Measurements from ENCODE around the gene TSGA10IP. TPM values are rescaled to one million over a fixed set of nuclear protein-coding genes. Genes with fewer than 3 reads are reported as not detected.
A peak's percentile ranks its signal among the peaks of the same experiment; 100 is the strongest.

TSGA10IP gene
- total and polyA plus RNA-seq, 10 of the 15 experiments (the other 5 are each of a cell fraction or from before 2014, with no cell fraction given): not detected

DNA sequence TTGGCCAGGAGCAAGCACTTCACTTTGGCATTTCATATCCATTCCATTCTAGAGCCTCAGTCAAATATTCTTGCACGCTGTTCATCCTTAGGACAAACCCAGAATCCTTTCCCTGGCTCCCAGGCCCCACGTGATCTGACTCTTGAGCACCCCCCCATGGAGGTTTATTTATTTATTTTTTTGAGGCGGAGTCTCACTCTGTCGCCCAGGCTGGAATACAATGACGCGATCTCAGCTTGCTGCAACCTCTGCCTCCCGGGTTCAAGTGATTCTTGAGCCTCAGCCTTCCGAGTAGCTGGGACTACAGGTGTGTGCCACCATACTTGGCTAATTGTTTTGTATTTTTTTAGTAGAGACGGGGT lies 12.7 kb upstream of the TSGA10IP start:
- H4K20me1 ChIP-seq (ENCODE audit: control insufficient read depth, insufficient read depth): no peaks in the 10 kb centered on the region
- no peak overlapping the region for H3K27ac ChIP-seq (ENCODE audit: control insufficient read depth, insufficient read depth)
- ChIA-PET CTCF (interaction anchor here (0.6 to 3.1 kb wide), 7 partner anchors 10 to 318 kb away, joined by 3 to 16 read pairs (median 8); partner anchors contain the start of genes CCDC85B and FIBP), SMC1A (ENCODE audit: uncharacterized antibody, unreplicated experiment) (interaction anchor here (1.3 to 1.7 kb wide), 3 partner anchors 10 to 45 kb away, joined by 3 to 4 read pairs (median 3); no protein-coding TSS in a partner anchor), POLR2A (interaction anchor here (1.1 to 2.1 kb wide), 2 partner anchors 10 to 28 kb away, joined by 3 to 6 read pairs; no protein-coding TSS in a partner anchor), RAD21 (ENCODE audit: unreplicated experiment) (interaction anchor here (1.3 to 2.2 kb wide), 2 partner anchors 13 to 48 kb away, joined by 3 to 8 read pairs; no protein-coding TSS in a partner anchor)
- no peaks in the 10 kb centered on the region for H3K79me2 ChIP-seq (ENCODE audit: control insufficient read depth, insufficient read depth, low read length)
- no peak overlapping the region for H3K4me3 ChIP-seq
- no peak overlapping the region for H3K4me2 ChIP-seq (ENCODE audit: control insufficient read depth, insufficient read depth)
- no peak overlapping the region for H3K9ac ChIP-seq (ENCODE audit: control insufficient read depth, insufficient read depth, low read length)
- DNase-seq (ENCODE audit: low read depth, low spot score): no peak
- no peak overlapping the region for H2AFZ ChIP-seq (ENCODE audit: control insufficient read depth, low read depth, low read length)
- FAIRE-seq: no peak
- in situ Hi-C loops (cut with MboI) (no loop called here), intact Hi-C loops (cut with micrococcal nuclease; ENCODE audit: unreplicated experiment) (no loop called here)
- ATAC-seq: no peak
- no TSS peak for BruUV-seq (replicated peaks)
- 81% methylated on average over 9 of the region's 9 CpGs for WGBS (ENCODE audit: insufficient coverage, insufficient replicate concordance, low lambda C conversion rate, missing lambda C conversion rate)
- peaks cover 15% of the 10 kb centered on the region for H3K4me1 ChIP-seq (ENCODE audit: control insufficient read depth, insufficient read depth, low read length)
- no peaks in the 10 kb centered on the region for H3K27me3 ChIP-seq (replicated peaks in 1 of 2; ENCODE audit: control insufficient read depth in 2 of 2, insufficient read depth in 2 of 2, low read length in 1 of 2)
- no peaks in the 10 kb centered on the region for H3K9me3 ChIP-seq (replicated peaks; ENCODE audit: control insufficient read depth, insufficient read depth, low read length)
- H3K36me3 ChIP-seq (ENCODE audit: control insufficient read depth in 2 of 2, insufficient read depth in 2 of 2, low read length in 1 of 2): no peaks in the 10 kb centered on the region
- TF ChIP-seq HDAC2 (IDR thresholded peaks at IDR 0.05): no peak
- TF ChIP-seq MEF2B (IDR thresholded peaks at IDR 0.05; ENCODE audit: partially characterized antibody, poor library complexity, severe bottlenecking): no peak
- no peak for TF ChIP-seq RB1 (IDR thresholded peaks at IDR 0.05; ENCODE audit: borderline replicate concordance)
- TF ChIP-seq POLR2AphosphoS5 (IDR thresholded peaks at IDR 0.05; ENCODE audit: low read length): no peak
- TF ChIP-seq, protein P1, sequence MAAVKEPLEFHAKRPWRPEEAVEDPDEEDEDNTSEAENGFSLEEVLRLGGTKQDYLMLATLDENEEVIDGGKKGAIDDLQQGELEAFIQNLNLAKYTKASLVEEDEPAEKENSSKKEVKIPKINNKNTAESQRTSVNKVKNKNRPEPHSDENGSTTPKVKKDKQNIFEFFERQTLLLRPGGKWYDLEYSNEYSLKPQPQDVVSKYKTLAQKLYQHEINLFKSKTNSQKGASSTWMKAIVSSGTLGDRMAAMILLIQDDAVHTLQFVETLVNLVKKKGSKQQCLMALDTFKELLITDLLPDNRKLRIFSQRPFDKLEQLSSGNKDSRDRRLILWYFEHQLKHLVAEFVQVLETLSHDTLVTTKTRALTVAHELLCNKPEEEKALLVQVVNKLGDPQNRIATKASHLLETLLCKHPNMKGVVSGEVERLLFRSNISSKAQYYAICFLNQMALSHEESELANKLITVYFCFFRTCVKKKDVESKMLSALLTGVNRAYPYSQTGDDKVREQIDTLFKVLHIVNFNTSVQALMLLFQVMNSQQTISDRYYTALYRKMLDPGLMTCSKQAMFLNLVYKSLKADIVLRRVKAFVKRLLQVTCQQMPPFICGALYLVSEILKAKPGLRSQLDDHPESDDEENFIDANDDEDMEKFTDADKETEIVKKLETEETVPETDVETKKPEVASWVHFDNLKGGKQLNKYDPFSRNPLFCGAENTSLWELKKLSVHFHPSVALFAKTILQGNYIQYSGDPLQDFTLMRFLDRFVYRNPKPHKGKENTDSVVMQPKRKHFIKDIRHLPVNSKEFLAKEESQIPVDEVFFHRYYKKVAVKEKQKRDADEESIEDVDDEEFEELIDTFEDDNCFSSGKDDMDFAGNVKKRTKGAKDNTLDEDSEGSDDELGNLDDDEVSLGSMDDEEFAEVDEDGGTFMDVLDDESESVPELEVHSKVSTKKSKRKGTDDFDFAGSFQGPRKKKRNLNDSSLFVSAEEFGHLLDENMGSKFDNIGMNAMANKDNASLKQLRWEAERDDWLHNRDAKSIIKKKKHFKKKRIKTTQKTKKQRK (IDR thresholded peaks at IDR 0.05; ENCODE audit: low read depth, low read length): no peak
- no peak for TF ChIP-seq POU2F2 (IDR thresholded peaks at IDR 0.05; ENCODE audit: borderline replicate concordance, low read depth, low read length)
- TF ChIP-seq, protein P2, sequence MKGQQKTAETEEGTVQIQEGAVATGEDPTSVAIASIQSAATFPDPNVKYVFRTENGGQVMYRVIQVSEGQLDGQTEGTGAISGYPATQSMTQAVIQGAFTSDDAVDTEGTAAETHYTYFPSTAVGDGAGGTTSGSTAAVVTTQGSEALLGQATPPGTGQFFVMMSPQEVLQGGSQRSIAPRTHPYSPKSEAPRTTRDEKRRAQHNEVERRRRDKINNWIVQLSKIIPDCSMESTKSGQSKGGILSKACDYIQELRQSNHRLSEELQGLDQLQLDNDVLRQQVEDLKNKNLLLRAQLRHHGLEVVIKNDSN (IDR thresholded peaks at IDR 0.05; ENCODE audit: borderline replicate concordance, extremely low read length, insufficient read depth, low read depth, low read length): peak; percentile 16
- TF ChIP-seq BRCA1 (IDR thresholded peaks at IDR 0.05; ENCODE audit: low read depth, low read length): no peak
- TF ChIP-seq RAD51 (IDR thresholded peaks at IDR 0.05): peak; percentile 47; the same call in 1 of the 2 replicates
- no peak for TF ChIP-seq TCF12 (IDR thresholded peaks at IDR 0.05; ENCODE audit: low read depth, low read length)
- TF ChIP-seq, protein P3, sequence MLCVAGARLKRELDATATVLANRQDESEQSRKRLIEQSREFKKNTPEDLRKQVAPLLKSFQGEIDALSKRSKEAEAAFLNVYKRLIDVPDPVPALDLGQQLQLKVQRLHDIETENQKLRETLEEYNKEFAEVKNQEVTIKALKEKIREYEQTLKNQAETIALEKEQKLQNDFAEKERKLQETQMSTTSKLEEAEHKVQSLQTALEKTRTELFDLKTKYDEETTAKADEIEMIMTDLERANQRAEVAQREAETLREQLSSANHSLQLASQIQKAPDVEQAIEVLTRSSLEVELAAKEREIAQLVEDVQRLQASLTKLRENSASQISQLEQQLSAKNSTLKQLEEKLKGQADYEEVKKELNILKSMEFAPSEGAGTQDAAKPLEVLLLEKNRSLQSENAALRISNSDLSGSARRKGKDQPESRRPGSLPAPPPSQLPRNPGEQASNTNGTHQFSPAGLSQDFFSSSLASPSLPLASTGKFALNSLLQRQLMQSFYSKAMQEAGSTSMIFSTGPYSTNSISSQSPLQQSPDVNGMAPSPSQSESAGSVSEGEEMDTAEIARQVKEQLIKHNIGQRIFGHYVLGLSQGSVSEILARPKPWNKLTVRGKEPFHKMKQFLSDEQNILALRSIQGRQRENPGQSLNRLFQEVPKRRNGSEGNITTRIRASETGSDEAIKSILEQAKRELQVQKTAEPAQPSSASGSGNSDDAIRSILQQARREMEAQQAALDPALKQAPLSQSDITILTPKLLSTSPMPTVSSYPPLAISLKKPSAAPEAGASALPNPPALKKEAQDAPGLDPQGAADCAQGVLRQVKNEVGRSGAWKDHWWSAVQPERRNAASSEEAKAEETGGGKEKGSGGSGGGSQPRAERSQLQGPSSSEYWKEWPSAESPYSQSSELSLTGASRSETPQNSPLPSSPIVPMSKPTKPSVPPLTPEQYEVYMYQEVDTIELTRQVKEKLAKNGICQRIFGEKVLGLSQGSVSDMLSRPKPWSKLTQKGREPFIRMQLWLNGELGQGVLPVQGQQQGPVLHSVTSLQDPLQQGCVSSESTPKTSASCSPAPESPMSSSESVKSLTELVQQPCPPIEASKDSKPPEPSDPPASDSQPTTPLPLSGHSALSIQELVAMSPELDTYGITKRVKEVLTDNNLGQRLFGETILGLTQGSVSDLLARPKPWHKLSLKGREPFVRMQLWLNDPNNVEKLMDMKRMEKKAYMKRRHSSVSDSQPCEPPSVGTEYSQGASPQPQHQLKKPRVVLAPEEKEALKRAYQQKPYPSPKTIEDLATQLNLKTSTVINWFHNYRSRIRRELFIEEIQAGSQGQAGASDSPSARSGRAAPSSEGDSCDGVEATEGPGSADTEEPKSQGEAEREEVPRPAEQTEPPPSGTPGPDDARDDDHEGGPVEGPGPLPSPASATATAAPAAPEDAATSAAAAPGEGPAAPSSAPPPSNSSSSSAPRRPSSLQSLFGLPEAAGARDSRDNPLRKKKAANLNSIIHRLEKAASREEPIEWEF (IDR thresholded peaks at IDR 0.05; ENCODE audit: insufficient replicate concordance, low read depth, low read length): no peak
- no peak for TF ChIP-seq RUNX3 (IDR thresholded peaks at IDR 0.05; ENCODE audit: low read length)
- TF ChIP-seq, protein P4, sequence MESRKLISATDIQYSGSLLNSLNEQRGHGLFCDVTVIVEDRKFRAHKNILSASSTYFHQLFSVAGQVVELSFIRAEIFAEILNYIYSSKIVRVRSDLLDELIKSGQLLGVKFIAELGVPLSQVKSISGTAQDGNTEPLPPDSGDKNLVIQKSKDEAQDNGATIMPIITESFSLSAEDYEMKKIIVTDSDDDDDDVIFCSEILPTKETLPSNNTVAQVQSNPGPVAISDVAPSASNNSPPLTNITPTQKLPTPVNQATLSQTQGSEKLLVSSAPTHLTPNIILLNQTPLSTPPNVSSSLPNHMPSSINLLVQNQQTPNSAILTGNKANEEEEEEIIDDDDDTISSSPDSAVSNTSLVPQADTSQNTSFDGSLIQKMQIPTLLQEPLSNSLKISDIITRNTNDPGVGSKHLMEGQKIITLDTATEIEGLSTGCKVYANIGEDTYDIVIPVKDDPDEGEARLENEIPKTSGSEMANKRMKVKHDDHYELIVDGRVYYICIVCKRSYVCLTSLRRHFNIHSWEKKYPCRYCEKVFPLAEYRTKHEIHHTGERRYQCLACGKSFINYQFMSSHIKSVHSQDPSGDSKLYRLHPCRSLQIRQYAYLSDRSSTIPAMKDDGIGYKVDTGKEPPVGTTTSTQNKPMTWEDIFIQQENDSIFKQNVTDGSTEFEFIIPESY (IDR thresholded peaks at IDR 0.05): 0 out of 2 replicates have a peak, but pooled peaks have one; percentile 22
